H9 (cell line): ENCODE measurements around the gene SMPD2. TPM values are rescaled to one million over a fixed set of nuclear protein-coding genes. Genes with fewer than 3 reads are reported as not detected.

ENCODE experiments used
- DNase-seq: peaks from one replicate; pipeline ENCODE4 v3.0.0-alpha.2; 2017
- H2AFZ ChIP-seq: one replicate; pipeline ENCODE4 v1.6.1; 2013; ENCODE audit warnings: mild to moderate bottlenecking, low read length, control low read depth, moderate library complexity
- H2AK5ac ChIP-seq: 2 replicates; pipeline ENCODE4 v1.6.1; 2013; ENCODE audit warnings: low read length, control low read depth, mixed read lengths; ENCODE audit not compliant: insufficient read length
- H2BK120ac ChIP-seq: one replicate; pipeline ENCODE4 v1.6.1; 2013; ENCODE audit warnings: low read depth, mild to moderate bottlenecking, low read length, control low read depth, inconsistent platforms; ENCODE audit not compliant: poor library complexity, severe bottlenecking
- H2BK12ac ChIP-seq: 2 replicates; pipeline ENCODE4 v1.6.1; 2013; ENCODE audit warnings: low read length, control low read depth, mixed read lengths, low read depth; ENCODE audit not compliant: insufficient read length
- H2BK15ac ChIP-seq: 2 replicates; pipeline ENCODE4 v1.6.1; 2013; ENCODE audit warnings: low read depth, low read length, control low read depth
- H2BK20ac ChIP-seq: one replicate; pipeline ENCODE4 v1.6.1; 2013; ENCODE audit warnings: low read depth, mild to moderate bottlenecking, low read length, control low read depth, inconsistent platforms; ENCODE audit not compliant: poor library complexity, severe bottlenecking
- H2BK5ac ChIP-seq: 2 replicates; pipeline ENCODE4 v1.6.1; 2013; ENCODE audit warnings: low read length, control low read depth, mixed read lengths; ENCODE audit not compliant: insufficient read length
- H3K14ac ChIP-seq: 2 replicates; pipeline ENCODE4 v1.6.1; 2013; ENCODE audit warnings: low read length, control low read depth; ENCODE audit not compliant: insufficient read depth
- H3K18ac ChIP-seq: 2 replicates; pipeline ENCODE4 v1.6.1; 2013; ENCODE audit warnings: low read depth, mild to moderate bottlenecking, mixed read lengths, low read length, control low read depth; ENCODE audit not compliant: insufficient read length
- H3K23ac ChIP-seq: 2 replicates; pipeline ENCODE4 v1.6.1; 2013; ENCODE audit warnings: low read length, control low read depth, mixed read lengths, low read depth; ENCODE audit not compliant: insufficient read length
- H3K23me2 ChIP-seq: 2 replicates; pipeline ENCODE4 v1.6.1; 2013; ENCODE audit warnings: low read depth, mild to moderate bottlenecking, mixed read lengths, low read length, control low read depth; ENCODE audit not compliant: insufficient read length, poor library complexity, severe bottlenecking
- H3K27ac ChIP-seq: 2 replicates; pipeline ENCODE4 v1.5.1; 2013; ENCODE audit warnings: low read length, control low read depth, mixed read lengths, low read depth; ENCODE audit not compliant: insufficient read length
- H3K27me3 ChIP-seq: 2 replicates; pipeline ENCODE4 v1.6.1; 2013; ENCODE audit warnings: low read length, control low read depth, inconsistent platforms; ENCODE audit not compliant: insufficient read depth
- H3K4ac ChIP-seq: 2 replicates; pipeline ENCODE4 v1.6.1; 2013; ENCODE audit warnings: low read depth, mild to moderate bottlenecking, control low read depth, inconsistent platforms, low read length, moderate library complexity
- H3K4me1 ChIP-seq: 2 replicates; pipeline ENCODE4 v1.6.1; 2013; ENCODE audit warnings: low read length, control low read depth, inconsistent platforms; ENCODE audit not compliant: insufficient read depth
- H3K4me2 ChIP-seq: 2 replicates; pipeline ENCODE4 v1.6.1; 2013; ENCODE audit warnings: low read length, control low read depth, mixed read lengths; ENCODE audit not compliant: insufficient read length, insufficient read depth
- H3K56ac ChIP-seq: 2 replicates; pipeline ENCODE4 v1.6.1; 2013; ENCODE audit warnings: low read depth, mild to moderate bottlenecking, mixed read lengths, low read length, control low read depth; ENCODE audit not compliant: insufficient read length
- H3K79me1 ChIP-seq: 2 replicates; pipeline ENCODE4 v1.6.1; 2013; ENCODE audit warnings: low read depth, mild to moderate bottlenecking, moderate library complexity, low read length, control low read depth, inconsistent platforms; ENCODE audit not compliant: insufficient read depth, poor library complexity, severe bottlenecking
- H3K79me2 ChIP-seq: 2 replicates; pipeline ENCODE4 v1.6.1; 2013; ENCODE audit warnings: low read length, control low read depth, inconsistent platforms; ENCODE audit not compliant: insufficient read depth
- H3K9ac ChIP-seq: 2 replicates; pipeline ENCODE4 v1.6.1; 2013; ENCODE audit warnings: low read length, control low read depth, mixed read lengths; ENCODE audit not compliant: insufficient read length; ENCODE audit errors: extremely low read depth
- H3K9me3 ChIP-seq: one replicate; pipeline ENCODE4 v1.6.1; 2013; ENCODE audit warnings: low read depth, low read length, inconsistent platforms; ENCODE audit not compliant: control insufficient read depth
- H3T11ph ChIP-seq: one replicate; pipeline ENCODE4 v1.6.1; 2013; ENCODE audit warnings: mild to moderate bottlenecking, low read length, control low read depth, inconsistent platforms
- H4K20me1 ChIP-seq: one replicate; pipeline ENCODE4 v1.6.1; 2013; ENCODE audit not compliant: control insufficient read depth, insufficient read length, insufficient read depth
- H4K5ac ChIP-seq: 2 replicates; pipeline ENCODE4 v1.6.1; 2013; ENCODE audit warnings: low read depth, mild to moderate bottlenecking, mixed read lengths, low read length, control low read depth; ENCODE audit not compliant: insufficient read length
- H4K8ac ChIP-seq: replicated peaks from 2 replicates; pipeline ENCODE4 v1.6.1; 2013; ENCODE audit warnings: low read length, control low read depth, mixed read lengths, low read depth; ENCODE audit not compliant: insufficient read length
- H4K91ac ChIP-seq: 2 replicates; pipeline ENCODE4 v1.6.1; 2013; ENCODE audit warnings: low read depth, mild to moderate bottlenecking, moderate library complexity, mixed read lengths, low read length, control low read depth; ENCODE audit not compliant: insufficient read length
- H3K27ac Mint-ChIP-seq, 3 experiments: 2 replicates in 2 of 3; 3 replicates in 1 of 3; pipeline ENCODE4 v1.8.0; 2020 to 2021; ENCODE audit warnings: mixed read lengths in 3 of 3, mild to moderate bottlenecking in 1 of 3, moderate library complexity in 1 of 3
- H3K27me3 Mint-ChIP-seq: 2 replicates; pipeline ENCODE4 v1.8.0; 2021; ENCODE audit warnings: low read depth, mild to moderate bottlenecking, moderate library complexity, mixed read lengths
- H3K36me3 Mint-ChIP-seq, 3 experiments: 2 replicates in 2 of 3; 3 replicates in 1 of 3; pipeline ENCODE4 v1.8.0; 2020 to 2021; ENCODE audit warnings: low read depth in 3 of 3, mixed read lengths in 3 of 3; ENCODE audit not compliant: insufficient read depth in 1 of 3
- H3K4me1 Mint-ChIP-seq, 2 experiments: 2 replicates each; pipeline ENCODE4 v1.8.0; 2020; ENCODE audit warnings: mixed read lengths in 2 of 2
- H3K4me3 Mint-ChIP-seq, 2 experiments: 2 replicates in 1 of 2; 3 replicates in 1 of 2; pipeline ENCODE4 v1.8.0; 2020 to 2021; ENCODE audit warnings: mild to moderate bottlenecking in 2 of 2, mixed read lengths in 2 of 2, moderate library complexity in 1 of 2
- H3K9me3 Mint-ChIP-seq, 2 experiments: 2 replicates in 1 of 2; 3 replicates in 1 of 2; pipeline ENCODE4 v1.8.0; 2020; ENCODE audit warnings: mild to moderate bottlenecking in 2 of 2, mixed read lengths in 2 of 2, moderate library complexity in 1 of 2
- WGBS: extraction: QIAGEN DNeasy Blood & Tissue Kit; methylation state at CpG from one replicate; pipeline ENCODE4 v1.1.7; 2013; ENCODE audit warnings: missing lambda C conversion rate, low lambda C conversion rate, mixed read lengths; ENCODE audit not compliant: insufficient read length; ENCODE audit errors: extremely low coverage; 5-methylcytosine and 5-hydroxymethylcytosine counted together
- total RNA-seq: library from RNA; stranded (reverse); gene quantifications from 2 replicates; pipeline ENCODE4 v1.2.1, GENCODE V29; 2021
- TF ChIP-seq, protein P1 (sequence below): fragments of 200-600 bp; sonication (generic); conservative IDR thresholded peaks from 3 replicates; pipeline ENCODE4 v1.8.0; 2021; ENCODE audit warnings: antibody characterized with exemption, mild to moderate bottlenecking

SMPD2 gene
- total RNA-seq, 1 experiment from 2014 or later = 13.0 TPM

DNA sequence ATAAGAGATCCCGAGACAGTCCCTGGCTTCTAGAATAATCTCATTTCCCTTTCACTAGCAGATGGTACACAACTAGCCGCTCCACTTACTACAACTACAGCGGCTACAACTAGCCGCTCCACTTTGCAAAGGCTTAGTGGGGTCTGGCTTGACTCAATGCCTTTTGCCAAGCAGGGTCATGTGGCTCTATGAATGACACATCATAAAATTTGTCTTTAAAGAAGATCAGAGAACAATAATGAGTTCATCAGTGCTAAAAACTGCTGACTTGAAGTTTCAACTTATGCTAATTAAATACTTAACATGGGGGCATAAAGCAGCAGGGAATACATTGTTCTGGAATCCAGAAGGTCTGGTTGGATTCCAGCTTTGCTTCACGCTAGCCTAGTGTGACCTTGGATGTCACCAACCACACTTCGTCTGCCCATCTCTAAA, 17.1 kb downstream of the SMPD2 start:
- Histone ChIP-seq H2BK120ac (no peak overlapping the region), H4K91ac (no peak overlapping the region), H2AK5ac (no peak overlapping the region), H3K9ac (no peak overlapping the region), H2BK5ac (no peak overlapping the region), H3K18ac (no peak overlapping the region), H3K23ac (no peak overlapping the region), H4K8ac (no peak overlapping the region), H3K27me3 (no peaks in the 10 kb centered on the region), H3K4me2 (no peak overlapping the region), H3K27ac (no peak overlapping the region), H2BK15ac (no peak overlapping the region), H3K9me3 (no peaks in the 10 kb centered on the region), H3K23me2 (peaks cover 10% of the 10 kb centered on the region), H4K20me1 (no peaks in the 10 kb centered on the region), H3K56ac (no peak overlapping the region), H4K5ac (no peak overlapping the region), H3K14ac (no peak overlapping the region), H3K79me1 (peaks cover 3% of the 10 kb centered on the region), H3K4me1 (peaks cover 12% of the 10 kb centered on the region; the same call in 1 of the 2 replicates), H3K79me2 (no peaks in the 10 kb centered on the region), H2BK12ac (no peak overlapping the region), H3T11ph (no peak overlapping the region), H2BK20ac (no peak overlapping the region), H3K4ac (no peak overlapping the region), H2AFZ (no peak overlapping the region)
- H3K9me3 Mint-ChIP-seq = no peaks in the 10 kb centered on the region; a peak in 1 of 5 replicates
- TF ChIP-seq, protein P1, sequence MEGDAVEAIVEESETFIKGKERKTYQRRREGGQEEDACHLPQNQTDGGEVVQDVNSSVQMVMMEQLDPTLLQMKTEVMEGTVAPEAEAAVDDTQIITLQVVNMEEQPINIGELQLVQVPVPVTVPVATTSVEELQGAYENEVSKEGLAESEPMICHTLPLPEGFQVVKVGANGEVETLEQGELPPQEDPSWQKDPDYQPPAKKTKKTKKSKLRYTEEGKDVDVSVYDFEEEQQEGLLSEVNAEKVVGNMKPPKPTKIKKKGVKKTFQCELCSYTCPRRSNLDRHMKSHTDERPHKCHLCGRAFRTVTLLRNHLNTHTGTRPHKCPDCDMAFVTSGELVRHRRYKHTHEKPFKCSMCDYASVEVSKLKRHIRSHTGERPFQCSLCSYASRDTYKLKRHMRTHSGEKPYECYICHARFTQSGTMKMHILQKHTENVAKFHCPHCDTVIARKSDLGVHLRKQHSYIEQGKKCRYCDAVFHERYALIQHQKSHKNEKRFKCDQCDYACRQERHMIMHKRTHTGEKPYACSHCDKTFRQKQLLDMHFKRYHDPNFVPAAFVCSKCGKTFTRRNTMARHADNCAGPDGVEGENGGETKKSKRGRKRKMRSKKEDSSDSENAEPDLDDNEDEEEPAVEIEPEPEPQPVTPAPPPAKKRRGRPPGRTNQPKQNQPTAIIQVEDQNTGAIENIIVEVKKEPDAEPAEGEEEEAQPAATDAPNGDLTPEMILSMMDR = no peak
- H3K4me1 Mint-ChIP-seq = peaks cover 44 to 47% of the 10 kb centered on the region in 2 experiments
- H3K4me3 Mint-ChIP-seq = peak overlapping the region in 1 of 2 experiments; percentile 92; a peak in 2 of 5 replicates
- DNase-seq = no peak
- peaks cover 18 to 30% (median 28%) of the 10 kb centered on the region in 3 experiments for H3K36me3 Mint-ChIP-seq
- no CpG with 5 or more reads among the region's 6 CpGs for WGBS
- peak overlapping the region in 2 of 3 experiments; percentile 11 to 65; a peak in 2 of 7 replicates for H3K27ac Mint-ChIP-seq
- H3K27me3 Mint-ChIP-seq = no peaks in the 10 kb centered on the region
